ENCODE measurements around the gene ITGB7.

DNA sequence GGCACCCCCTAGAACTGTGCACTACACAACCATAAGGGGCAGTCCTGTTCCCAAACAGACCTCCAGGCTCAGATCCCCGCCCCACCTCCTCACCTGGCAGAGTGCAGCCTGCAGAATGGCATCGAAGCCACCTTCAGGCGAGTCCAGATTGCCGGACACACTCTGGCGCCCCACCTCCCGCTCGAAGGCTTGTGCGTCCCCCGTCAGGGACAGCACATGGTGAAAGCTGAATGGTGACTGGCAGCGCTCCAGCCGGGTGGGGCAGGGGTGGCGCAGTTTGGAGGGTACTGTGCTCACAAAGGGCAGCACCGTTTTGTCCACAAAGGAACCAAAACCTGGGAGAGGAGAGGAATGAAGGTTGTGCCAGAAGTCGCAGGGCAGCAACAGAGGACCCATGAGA lies 10.6 kb downstream of the ITGB7 start:
- no peak for TF ChIP-seq EZH2 (IDR thresholded peaks at IDR 0.05; ENCODE audit: insufficient read depth, low read length)
- TF ChIP-seq, protein P1, sequence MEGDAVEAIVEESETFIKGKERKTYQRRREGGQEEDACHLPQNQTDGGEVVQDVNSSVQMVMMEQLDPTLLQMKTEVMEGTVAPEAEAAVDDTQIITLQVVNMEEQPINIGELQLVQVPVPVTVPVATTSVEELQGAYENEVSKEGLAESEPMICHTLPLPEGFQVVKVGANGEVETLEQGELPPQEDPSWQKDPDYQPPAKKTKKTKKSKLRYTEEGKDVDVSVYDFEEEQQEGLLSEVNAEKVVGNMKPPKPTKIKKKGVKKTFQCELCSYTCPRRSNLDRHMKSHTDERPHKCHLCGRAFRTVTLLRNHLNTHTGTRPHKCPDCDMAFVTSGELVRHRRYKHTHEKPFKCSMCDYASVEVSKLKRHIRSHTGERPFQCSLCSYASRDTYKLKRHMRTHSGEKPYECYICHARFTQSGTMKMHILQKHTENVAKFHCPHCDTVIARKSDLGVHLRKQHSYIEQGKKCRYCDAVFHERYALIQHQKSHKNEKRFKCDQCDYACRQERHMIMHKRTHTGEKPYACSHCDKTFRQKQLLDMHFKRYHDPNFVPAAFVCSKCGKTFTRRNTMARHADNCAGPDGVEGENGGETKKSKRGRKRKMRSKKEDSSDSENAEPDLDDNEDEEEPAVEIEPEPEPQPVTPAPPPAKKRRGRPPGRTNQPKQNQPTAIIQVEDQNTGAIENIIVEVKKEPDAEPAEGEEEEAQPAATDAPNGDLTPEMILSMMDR (IDR thresholded peaks at IDR 0.05; ENCODE audit: insufficient read depth, low read depth, low read length), result no peak

Data from astrocyte (in vitro differentiated cells and primary cell).